ENCODE results near the gene ITGB6.
A peak's percentile ranks its signal among the peaks of the same experiment; 100 is the strongest.

Gene ITGB6

DNA sequence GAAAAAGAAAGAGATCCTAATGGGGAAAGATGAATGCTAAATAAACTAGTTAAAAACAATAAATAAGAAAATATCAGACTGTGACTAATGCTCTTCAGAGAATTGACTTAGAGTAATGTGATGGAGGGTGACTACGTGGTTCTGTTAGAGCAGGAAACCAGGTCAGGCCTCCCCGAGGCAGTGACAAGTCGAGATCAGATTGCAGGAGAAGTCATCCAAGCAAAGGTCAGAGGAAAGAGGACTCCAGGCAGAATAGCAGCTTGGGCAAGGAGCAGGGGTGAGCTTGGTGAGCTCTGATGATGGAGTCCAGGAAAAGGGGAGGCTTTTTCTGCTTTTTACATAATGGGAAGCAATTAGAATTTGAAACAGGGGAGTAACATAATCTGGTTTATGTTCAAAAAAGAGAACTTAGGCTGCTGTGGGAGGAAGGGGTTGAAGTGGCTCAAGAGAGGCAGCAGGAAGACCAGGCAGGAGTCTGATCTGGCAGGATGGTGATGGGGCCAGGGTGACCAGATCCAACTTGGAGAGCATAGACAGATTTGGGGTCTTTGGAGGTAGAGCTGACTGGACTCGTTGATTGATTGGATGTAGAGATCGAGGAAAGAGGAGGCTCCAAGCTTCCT, 27.3 kb upstream of the ITGB6 start:
- Histone ChIP-seq H3K27me3 (ENCODE audit: control insufficient read depth, insufficient read depth, low read length) (no peaks in the 10 kb centered on the region), H3K4me1 (ENCODE audit: control insufficient read depth, insufficient read depth, low read length) (no peaks in the 10 kb centered on the region), H3K27ac (ENCODE audit: low read depth, low read length) (no peak overlapping the region), H3K36me3 (ENCODE audit: control insufficient read depth, insufficient read depth, low read length) (no peaks in the 10 kb centered on the region), H3K9ac (ENCODE audit: low read length) (no peak overlapping the region), H3K4me3 (ENCODE audit: low read length) (no peak overlapping the region)

DNA sequence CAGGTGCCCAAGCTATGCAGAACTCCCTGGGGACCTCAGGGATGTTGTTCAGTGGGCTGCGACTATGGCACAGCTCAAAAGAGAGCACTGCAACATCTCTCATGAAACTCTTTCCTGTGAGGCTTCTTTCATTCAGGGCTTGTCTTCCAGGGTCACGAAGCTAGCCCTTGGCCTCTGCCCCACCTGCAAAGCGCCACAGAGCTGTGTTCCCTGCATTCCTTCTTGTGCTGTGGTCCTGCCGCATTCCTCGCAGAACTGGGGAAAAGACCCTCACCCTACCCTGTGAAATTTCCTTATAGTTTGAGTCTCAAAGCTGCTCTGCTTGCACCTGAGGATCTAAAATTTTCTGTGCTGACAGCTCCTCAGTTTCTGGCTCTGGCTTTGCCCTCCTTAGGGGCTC, 26.3 kb upstream of the ITGB6 start:
- no peaks in the 10 kb centered on the region for H3K4me1 ChIP-seq (ENCODE audit: control insufficient read depth, insufficient read depth, low read length)
- H3K36me3 ChIP-seq (ENCODE audit: control insufficient read depth, insufficient read depth, low read length) = no peaks in the 10 kb centered on the region
- H3K27me3 ChIP-seq (ENCODE audit: control insufficient read depth, insufficient read depth, low read length) = no peaks in the 10 kb centered on the region
- H3K4me3 ChIP-seq (ENCODE audit: low read length) = no peak overlapping the region
- H3K9ac ChIP-seq (ENCODE audit: low read length) = no peak overlapping the region
- no peak overlapping the region for H3K27ac ChIP-seq (ENCODE audit: low read depth, low read length)

DNA sequence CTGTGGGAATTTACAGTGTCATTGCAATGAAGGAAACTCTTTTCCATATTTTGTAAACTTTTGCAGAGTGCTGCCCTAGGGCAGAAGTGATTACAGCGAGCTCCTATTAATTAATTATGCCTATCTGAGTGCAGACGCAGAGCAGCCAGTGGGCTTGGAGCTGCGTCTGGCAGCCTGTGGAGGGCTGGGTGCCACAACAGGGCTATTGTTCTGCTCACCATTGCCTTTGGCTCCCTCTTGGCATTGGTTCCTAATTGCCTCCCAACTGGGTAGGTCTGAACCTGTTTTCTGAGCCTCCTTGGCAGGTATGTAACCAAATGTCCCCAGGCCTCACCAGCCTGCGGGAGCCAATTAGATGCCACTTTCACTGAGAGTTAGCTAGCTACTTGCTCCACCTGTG, 25.6 kb upstream of the ITGB6 start:
- H3K36me3 ChIP-seq (ENCODE audit: control insufficient read depth, insufficient read depth, low read length) = no peaks in the 10 kb centered on the region
- no peak overlapping the region for H3K27ac ChIP-seq (ENCODE audit: low read depth, low read length)
- no peak overlapping the region for H3K9ac ChIP-seq (ENCODE audit: low read length)
- no peak overlapping the region for H3K4me3 ChIP-seq (ENCODE audit: low read length)
- H3K27me3 ChIP-seq (ENCODE audit: control insufficient read depth, insufficient read depth, low read length) = no peaks in the 10 kb centered on the region
- H3K4me1 ChIP-seq (ENCODE audit: control insufficient read depth, insufficient read depth, low read length) = no peaks in the 10 kb centered on the region

- Histone ChIP-seq H3K4me1 (ENCODE audit: control insufficient read depth, insufficient read depth, low read length) (no peaks in the 10 kb centered on the region), H3K27ac (ENCODE audit: low read depth, low read length) (no peak overlapping the region), H3K36me3 (ENCODE audit: control insufficient read depth, insufficient read depth, low read length) (no peaks in the 10 kb centered on the region), H3K27me3 (ENCODE audit: control insufficient read depth, insufficient read depth, low read length) (no peaks in the 10 kb centered on the region), H3K4me3 (ENCODE audit: low read length) (no peak overlapping the region), H3K9ac (ENCODE audit: low read length) (no peak overlapping the region)
Measured at GRCh38 chr2:160224507-160224906, 24.4 kb upstream of the ITGB6 start.

DNA sequence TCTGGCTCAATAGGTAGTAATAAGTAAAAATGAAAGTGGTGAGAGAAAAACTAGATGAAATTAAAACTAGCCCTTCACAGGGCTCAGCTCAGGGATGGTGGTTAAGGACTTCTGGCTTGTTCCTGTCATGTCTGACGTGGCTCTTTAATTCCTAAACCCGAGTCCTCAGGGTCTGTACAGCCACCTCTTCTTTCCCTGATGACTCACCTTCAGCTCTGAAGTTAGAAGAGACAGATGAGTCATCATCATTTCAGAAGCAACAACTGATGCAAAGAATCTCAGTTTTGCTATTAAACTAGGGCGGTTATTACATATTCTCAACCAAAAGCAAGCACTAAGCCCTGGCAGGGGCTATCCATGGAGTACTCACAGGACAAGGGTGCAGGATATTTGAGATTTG, 24.0 kb upstream of the ITGB6 start:
- no peak overlapping the region for H3K4me3 ChIP-seq (ENCODE audit: low read length)
- H3K4me1 ChIP-seq (ENCODE audit: control insufficient read depth, insufficient read depth, low read length) = no peaks in the 10 kb centered on the region
- no peak overlapping the region for H3K9ac ChIP-seq (ENCODE audit: low read length)
- H3K27ac ChIP-seq (ENCODE audit: low read depth, low read length) = no peak overlapping the region
- H3K36me3 ChIP-seq (ENCODE audit: control insufficient read depth, insufficient read depth, low read length) = no peaks in the 10 kb centered on the region
- no peaks in the 10 kb centered on the region for H3K27me3 ChIP-seq (ENCODE audit: control insufficient read depth, insufficient read depth, low read length)

- no peak overlapping the region for H3K9ac ChIP-seq (ENCODE audit: low read length)
Measured at GRCh38 chr2:160223560-160223959, 23.5 kb upstream of the ITGB6 start.

GRCh38 chr2:160222546-160223283, 22.6 kb upstream of the ITGB6 start:
- no peak overlapping the region for H3K9ac ChIP-seq (ENCODE audit: low read length)

More at GRCh38 chr2:160223560-160223959, 23.5 kb upstream of the ITGB6 start:
- no peak overlapping the region for H3K4me3 ChIP-seq (ENCODE audit: low read length)
- H3K36me3 ChIP-seq (ENCODE audit: control insufficient read depth, insufficient read depth, low read length) = no peaks in the 10 kb centered on the region
- H3K4me1 ChIP-seq (ENCODE audit: control insufficient read depth, insufficient read depth, low read length) = no peaks in the 10 kb centered on the region
- no peak overlapping the region for H3K27ac ChIP-seq (ENCODE audit: low read depth, low read length)
- H3K27me3 ChIP-seq (ENCODE audit: control insufficient read depth, insufficient read depth, low read length) = no peaks in the 10 kb centered on the region

GRCh38 chr2:160221391-160222276, 21.6 kb upstream of the ITGB6 start:
- no peaks in the 10 kb centered on the region for H3K4me1 ChIP-seq (ENCODE audit: control insufficient read depth, insufficient read depth, low read length)
- no peak overlapping the region for H3K4me3 ChIP-seq (ENCODE audit: low read length)
- no peaks in the 10 kb centered on the region for H3K27me3 ChIP-seq (ENCODE audit: control insufficient read depth, insufficient read depth, low read length)
- H3K27ac ChIP-seq (ENCODE audit: low read depth, low read length) = peak overlapping the region; percentile 16
- H3K9ac ChIP-seq (ENCODE audit: low read length) = no peak overlapping the region
- H3K36me3 ChIP-seq (ENCODE audit: control insufficient read depth, insufficient read depth, low read length) = no peaks in the 10 kb centered on the region

More at GRCh38 chr2:160222546-160223283, 22.6 kb upstream of the ITGB6 start:
- Histone ChIP-seq H3K27me3 (ENCODE audit: control insufficient read depth, insufficient read depth, low read length) (no peaks in the 10 kb centered on the region), H3K27ac (ENCODE audit: low read depth, low read length) (no peak overlapping the region), H3K4me3 (ENCODE audit: low read length) (no peak overlapping the region), H3K4me1 (ENCODE audit: control insufficient read depth, insufficient read depth, low read length) (no peaks in the 10 kb centered on the region), H3K36me3 (ENCODE audit: control insufficient read depth, insufficient read depth, low read length) (no peaks in the 10 kb centered on the region)

- Histone ChIP-seq H3K4me1 (ENCODE audit: control insufficient read depth, insufficient read depth, low read length) (no peaks in the 10 kb centered on the region), H3K4me3 (ENCODE audit: low read length) (no peak overlapping the region), H3K27me3 (ENCODE audit: control insufficient read depth, insufficient read depth, low read length) (no peaks in the 10 kb centered on the region), H3K9ac (ENCODE audit: low read length) (no peak overlapping the region), H3K27ac (ENCODE audit: low read depth, low read length) (no peak overlapping the region), H3K36me3 (ENCODE audit: control insufficient read depth, insufficient read depth, low read length) (no peaks in the 10 kb centered on the region)
Measured at GRCh38 chr2:160220545-160221009, 20.5 kb upstream of the ITGB6 start.

DNA sequence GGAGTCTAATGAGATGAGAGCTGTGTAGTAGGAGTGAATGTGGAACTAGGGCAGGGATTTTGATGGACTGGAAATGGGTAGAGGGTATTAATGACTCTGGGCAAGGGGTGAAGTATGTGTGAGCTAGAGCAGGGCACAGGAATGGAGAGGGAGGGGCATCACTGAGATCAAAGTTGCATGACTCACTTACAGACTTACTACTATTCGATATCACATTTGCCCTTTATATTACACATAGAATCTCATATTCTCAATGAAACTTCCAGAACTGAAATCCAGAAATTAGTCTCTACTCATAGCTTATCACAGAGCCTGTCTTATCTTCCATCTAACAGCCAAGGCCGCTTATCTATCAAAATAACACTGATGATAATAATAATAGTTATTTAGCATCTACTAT, 20.0 kb upstream of the ITGB6 start:
- H3K27me3 ChIP-seq (ENCODE audit: control insufficient read depth, insufficient read depth, low read length) = no peaks in the 10 kb centered on the region
- H3K27ac ChIP-seq (ENCODE audit: low read depth, low read length) = no peak overlapping the region
- no peaks in the 10 kb centered on the region for H3K4me1 ChIP-seq (ENCODE audit: control insufficient read depth, insufficient read depth, low read length)
- no peak overlapping the region for H3K4me3 ChIP-seq (ENCODE audit: low read length)
- no peak overlapping the region for H3K9ac ChIP-seq (ENCODE audit: low read length)
- no peaks in the 10 kb centered on the region for H3K36me3 ChIP-seq (ENCODE audit: control insufficient read depth, insufficient read depth, low read length)

DNA sequence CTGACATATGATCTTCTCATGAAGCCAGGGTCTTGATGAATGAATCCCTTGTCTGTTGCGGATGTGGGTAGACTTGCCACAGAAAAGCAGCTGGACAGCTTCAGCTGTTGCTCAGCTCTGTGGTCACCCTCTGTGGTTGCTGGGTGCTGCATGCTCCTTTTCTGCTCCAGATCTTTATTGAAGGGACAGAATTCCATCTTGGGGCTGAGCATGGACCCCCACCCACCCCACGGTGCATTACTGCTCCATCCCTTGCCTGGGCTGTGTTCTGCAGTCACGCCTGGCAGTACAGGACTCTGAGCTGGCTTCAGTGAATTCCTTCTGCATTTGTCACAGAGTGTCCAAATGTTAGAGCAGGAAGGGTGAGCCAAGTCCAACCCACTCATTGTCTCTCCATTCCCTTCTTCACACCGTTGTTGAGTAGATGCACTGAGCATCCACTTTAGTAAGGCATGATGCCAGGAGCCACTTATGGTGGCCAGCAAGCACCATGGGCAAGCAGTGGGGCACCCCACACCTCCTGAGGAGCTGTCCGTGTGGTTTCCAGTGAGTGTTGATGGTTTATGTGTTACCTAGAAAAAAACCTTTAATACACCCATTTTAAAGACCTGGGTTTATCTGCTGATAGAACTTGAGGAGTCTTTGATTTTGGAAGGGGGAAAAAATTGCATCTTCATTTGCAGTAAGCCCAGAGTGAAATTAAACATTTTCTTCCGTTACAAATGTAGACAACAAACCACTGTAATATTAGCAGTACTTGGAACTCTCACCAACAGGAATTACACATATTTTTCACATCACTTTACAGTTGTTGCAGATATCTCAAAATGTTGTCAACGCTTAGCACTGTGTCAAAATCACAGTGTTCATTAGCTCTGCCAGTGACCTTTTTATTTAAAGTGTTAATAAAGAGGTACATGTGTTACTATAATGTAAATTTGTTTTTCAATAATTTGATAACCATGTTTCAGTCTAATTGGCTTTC, 14.7 kb upstream of the ITGB6 start:
- H3K27me3 ChIP-seq (ENCODE audit: control insufficient read depth, insufficient read depth, low read length) = no peaks in the 10 kb centered on the region
- no peaks in the 10 kb centered on the region for H3K36me3 ChIP-seq (ENCODE audit: control insufficient read depth, insufficient read depth, low read length)
- H3K27ac ChIP-seq (ENCODE audit: low read depth, low read length) = no peak overlapping the region
- no peak overlapping the region for H3K4me3 ChIP-seq (ENCODE audit: low read length)
- peaks cover 5% of the 10 kb centered on the region for H3K4me1 ChIP-seq (ENCODE audit: control insufficient read depth, insufficient read depth, low read length)
- no peak overlapping the region for H3K9ac ChIP-seq (ENCODE audit: low read length)

Measured in rectal smooth muscle tissue (tissue), 1 donor.